ENCODE data around the gene ZMYND15.

Gene ZMYND15

DNA sequence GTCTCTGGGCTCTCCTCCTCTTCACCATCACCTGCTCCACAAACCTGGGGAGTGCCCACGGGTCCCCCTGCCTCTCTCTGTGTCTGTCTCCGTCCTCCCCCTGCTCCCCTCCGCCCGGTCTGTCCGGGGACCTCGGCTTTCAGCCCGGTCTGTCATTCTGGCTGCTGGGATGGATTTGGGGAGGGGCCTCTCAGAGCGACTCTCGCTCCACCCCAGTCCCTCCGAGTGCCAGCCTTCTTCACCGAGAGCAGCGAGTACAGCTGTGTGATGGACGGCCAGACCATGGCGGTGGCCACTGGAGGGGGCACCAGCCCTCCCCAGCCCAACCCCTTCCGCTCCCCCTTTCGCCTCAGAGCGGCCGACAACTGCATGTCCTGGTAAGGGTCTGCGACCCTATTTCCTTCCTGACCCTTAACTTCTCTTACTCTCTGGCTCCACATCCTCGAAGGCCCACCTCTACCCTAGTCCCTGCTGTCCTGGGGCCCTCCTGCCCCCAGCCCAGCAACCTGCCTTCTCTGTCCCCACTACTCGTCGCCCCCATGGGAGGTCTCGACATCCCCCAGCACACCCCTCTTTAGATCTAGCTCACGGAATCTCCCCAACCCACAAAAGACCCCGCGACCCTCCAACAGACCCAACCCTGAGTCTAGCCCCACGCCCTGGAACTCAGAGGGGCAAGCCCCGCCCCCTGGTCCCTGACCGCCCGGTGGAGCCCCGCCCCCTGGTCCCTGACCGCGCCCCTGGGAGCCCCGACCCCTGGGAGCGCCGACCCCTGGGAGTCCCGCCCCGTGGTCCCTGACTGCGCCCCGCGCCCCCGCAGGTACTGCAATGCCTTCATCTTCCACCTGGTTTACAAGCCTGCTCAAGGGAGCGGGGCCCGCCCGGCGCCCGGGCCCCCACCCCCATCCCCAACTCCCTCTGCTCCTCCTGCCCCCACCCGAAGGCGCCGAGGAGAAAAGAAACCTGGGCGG, 5.7 kb downstream of the ZMYND15 start:
- TF ChIP-seq, protein P1, sequence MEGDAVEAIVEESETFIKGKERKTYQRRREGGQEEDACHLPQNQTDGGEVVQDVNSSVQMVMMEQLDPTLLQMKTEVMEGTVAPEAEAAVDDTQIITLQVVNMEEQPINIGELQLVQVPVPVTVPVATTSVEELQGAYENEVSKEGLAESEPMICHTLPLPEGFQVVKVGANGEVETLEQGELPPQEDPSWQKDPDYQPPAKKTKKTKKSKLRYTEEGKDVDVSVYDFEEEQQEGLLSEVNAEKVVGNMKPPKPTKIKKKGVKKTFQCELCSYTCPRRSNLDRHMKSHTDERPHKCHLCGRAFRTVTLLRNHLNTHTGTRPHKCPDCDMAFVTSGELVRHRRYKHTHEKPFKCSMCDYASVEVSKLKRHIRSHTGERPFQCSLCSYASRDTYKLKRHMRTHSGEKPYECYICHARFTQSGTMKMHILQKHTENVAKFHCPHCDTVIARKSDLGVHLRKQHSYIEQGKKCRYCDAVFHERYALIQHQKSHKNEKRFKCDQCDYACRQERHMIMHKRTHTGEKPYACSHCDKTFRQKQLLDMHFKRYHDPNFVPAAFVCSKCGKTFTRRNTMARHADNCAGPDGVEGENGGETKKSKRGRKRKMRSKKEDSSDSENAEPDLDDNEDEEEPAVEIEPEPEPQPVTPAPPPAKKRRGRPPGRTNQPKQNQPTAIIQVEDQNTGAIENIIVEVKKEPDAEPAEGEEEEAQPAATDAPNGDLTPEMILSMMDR (IDR thresholded peaks at IDR 0.05; ENCODE audit: insufficient read depth, missing control alignments), result no peak
- DNase-seq (ENCODE audit: insufficient read length, low spot score) (no peak), FAIRE-seq (no peak)

DNA sequence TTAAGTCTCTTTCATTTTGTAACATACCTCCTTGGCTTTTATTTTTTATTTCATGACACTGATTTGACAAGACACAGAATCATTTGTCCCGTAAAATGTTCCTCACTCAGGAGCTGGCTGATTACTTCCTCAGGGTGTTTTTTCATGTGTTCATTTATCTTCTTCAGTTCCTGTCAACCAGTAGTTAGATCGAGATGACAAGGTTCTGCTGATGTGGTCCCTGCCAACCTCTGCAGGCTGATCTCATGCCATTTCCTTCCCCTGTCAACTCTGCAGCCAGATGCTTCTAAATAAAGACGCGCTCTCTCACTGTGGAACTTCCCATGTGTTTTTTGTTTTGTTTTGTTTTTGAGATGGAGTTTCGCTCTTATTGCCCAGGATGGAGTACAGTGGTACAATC, 8.2 kb downstream of the ZMYND15 start:
- no peak for FAIRE-seq
- no peak for DNase-seq (ENCODE audit: insufficient read length, low spot score)
- TF ChIP-seq, protein P1 (IDR thresholded peaks at IDR 0.05; ENCODE audit: insufficient read depth, missing control alignments), result no peak

DNA sequence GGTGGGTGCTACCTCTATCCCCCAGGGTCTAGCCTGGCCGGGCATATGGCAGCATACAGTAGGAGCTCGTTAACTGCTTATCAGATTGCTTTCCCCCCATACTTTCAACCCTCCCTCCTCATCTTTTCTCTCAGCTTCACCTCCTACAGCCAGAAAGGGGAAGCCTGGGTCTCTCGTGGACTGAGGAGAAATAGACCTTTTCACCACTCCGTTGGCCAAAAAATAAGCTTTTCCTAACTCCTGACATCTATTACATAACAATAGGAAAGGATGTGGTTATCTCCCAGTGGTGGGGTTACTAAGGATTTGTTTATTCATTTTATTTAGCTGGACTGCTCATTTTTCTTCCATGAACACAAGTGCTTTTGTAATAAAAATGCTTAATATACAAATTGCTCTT, 9.1 kb downstream of the ZMYND15 start:
- FAIRE-seq (no peak), DNase-seq (ENCODE audit: insufficient read length, low spot score) (no peak)
- TF ChIP-seq, protein P1 (IDR thresholded peaks at IDR 0.05; ENCODE audit: insufficient read depth, missing control alignments), result no peak

DNA sequence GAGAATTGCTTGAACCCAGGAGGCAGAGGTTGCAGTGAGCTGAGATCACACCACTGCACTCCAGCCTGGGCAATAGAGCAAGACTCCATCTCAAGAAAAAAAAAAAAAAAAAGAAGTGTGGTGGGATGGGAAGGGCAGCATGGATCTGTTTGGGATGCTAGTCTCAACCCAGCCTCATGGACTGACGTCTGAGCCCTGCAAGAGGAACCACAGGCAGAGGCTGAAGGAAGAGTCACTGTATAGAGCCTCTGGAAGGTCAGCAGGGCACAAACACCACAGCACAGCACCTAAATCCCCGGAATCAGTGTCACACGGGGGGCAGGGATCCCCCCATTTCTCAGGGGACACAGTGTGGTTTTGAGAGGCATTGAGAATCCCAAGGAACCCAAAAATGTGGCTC, 11.0 kb downstream of the ZMYND15 start:
- TF ChIP-seq, protein P1 (IDR thresholded peaks at IDR 0.05; ENCODE audit: insufficient read depth, missing control alignments), result no peak
- DNase-seq (ENCODE audit: insufficient read length, low spot score) (no peak), FAIRE-seq (no peak)

DNA sequence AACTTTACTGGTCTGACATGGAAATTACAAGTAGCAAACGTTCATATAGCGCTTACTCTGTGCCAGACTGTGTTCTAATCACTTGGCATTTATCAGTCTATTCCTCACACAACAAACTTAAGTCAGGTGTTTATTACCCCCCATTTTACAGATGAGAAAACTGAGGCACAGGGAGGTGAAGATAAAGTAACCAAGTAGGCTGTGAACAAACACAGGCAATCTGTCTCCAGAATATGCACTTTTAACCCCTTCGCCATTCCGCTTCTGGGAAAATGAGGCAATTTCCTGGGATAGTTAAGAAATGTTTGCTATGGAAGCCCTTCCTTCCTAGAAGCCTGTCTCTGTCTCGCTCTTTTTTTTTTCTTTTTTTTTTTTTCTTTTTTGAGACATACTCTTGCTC, 12.3 kb downstream of the ZMYND15 start:
- no peak for FAIRE-seq
- TF ChIP-seq, protein P1 (IDR thresholded peaks at IDR 0.05; ENCODE audit: insufficient read depth, missing control alignments), result no peak

DNA sequence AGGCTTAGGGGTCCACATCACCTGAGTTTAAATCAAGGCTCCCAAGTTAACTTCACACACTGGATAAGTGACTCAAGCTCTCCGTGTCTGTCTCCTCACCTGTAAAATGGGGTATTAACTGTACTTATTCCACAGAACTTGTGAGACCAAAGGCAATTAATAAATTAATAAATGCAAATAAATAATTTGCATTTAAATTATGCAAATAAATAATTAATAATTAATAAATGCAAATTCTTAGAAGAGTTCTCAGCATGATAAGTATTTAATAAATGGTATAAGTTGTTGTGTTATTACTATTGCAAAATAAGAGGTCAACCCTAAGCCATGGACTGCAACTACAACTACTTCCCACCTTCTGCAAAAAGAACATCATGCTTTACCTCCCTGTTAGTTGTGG, 13.8 kb downstream of the ZMYND15 start:
- no peak for DNase-seq (ENCODE audit: insufficient read length, low spot score)
- TF ChIP-seq, protein P1 (IDR thresholded peaks at IDR 0.05; ENCODE audit: insufficient read depth, missing control alignments), result no peak
- FAIRE-seq, result no peak

More for the DNA sequence above, 12.3 kb downstream of the ZMYND15 start:
- DNase-seq (ENCODE audit: insufficient read length, low spot score), result no peak

DNA sequence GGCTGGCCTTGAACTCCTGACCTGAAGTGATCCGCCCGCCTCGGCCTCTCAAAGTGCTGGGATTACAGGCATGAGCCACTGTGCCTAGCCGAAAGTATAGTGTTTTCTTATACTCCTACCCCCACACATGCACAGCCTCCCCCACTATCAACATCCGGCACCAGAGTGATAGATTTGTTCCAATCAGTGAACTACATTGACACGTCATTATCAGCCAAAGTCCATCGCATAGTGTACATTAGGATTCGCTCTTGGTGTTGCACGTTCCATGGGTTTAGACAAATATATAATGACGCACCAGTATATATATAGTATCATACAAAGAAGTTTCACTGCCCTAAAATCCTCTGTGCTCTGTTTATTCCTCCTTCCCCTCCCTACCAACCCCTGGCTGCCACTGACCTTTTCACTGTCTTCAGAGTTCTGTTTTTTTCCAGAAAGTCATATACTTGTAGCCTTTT, 20.2 kb downstream of the ZMYND15 start:
- DNase-seq (ENCODE audit: insufficient read length, low spot score) (no peak), FAIRE-seq (no peak)
- TF ChIP-seq, protein P1 (IDR thresholded peaks at IDR 0.05; ENCODE audit: insufficient read depth, missing control alignments), result no peak

All from D721Med (cell line).